Middle frontal gyrus (tissue), 1 donor: Measurements from ENCODE around the gene SREBF2.

ENCODE experiments used
- DNase-seq: peaks from one replicate; pipeline ENCODE4 v3.0.0-alpha.2; 2015; ENCODE audit warnings: low spot score; ENCODE audit errors: extremely low spot score

SREBF2 gene

GRCh38 chr22:41832553-41833368 lies at the start of gene SREBF2:
TSS of gene SREBF2 (plus strand) at chr22:41833105. CDS start at chr22:41833271, 166 bp downstream.
- peak; percentile 98 for DNase-seq

- DNase-seq = no peak
These were observed 45.6 kb upstream of the SREBF2 start for GRCh38 chr22:41787331-41787730.

GRCh38 chr22:41793871-41794270 lies 39.0 kb upstream of the SREBF2 start:
- no peak for DNase-seq

- DNase-seq = no peak
These were observed 34.2 kb upstream of the SREBF2 start for GRCh38 chr22:41798736-41799135.

GRCh38 chr22:41799486-41800347 lies 33.2 kb upstream of the SREBF2 start:
- no peak for DNase-seq

- DNase-seq = peak; percentile 85
These were observed 32.4 kb upstream of the SREBF2 start, which contains the start of gene CCDC134 for GRCh38 chr22:41800348-41801146. TSS of gene CCDC134 (plus strand) at chr22:41800679. CDS start at chr22:41808891, 8,212 bp downstream.

GRCh38 chr22:41801147-41801819 lies 31.6 kb upstream of the SREBF2 start:
- no peak for DNase-seq

DNA sequence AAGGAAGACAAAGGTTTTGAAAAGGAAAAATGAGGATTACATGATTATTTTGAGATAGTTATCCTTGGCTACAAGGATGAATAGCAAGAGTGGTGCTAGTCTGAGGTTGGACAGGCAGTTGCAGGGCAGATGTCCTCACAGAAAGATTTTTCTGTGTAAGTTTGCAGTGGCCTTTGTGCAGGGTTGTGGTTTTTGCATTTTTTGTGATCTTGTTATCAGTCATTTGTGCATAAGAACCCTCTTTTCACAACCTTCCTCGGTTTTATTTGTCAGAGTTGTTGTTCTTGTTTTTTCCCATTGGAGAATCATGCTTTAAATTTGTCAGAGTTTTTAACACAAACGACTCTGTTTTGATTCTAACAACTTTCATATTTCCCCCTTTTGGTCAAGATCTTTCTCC lies 31.0 kb upstream of the SREBF2 start:
- no peak for DNase-seq

DNA sequence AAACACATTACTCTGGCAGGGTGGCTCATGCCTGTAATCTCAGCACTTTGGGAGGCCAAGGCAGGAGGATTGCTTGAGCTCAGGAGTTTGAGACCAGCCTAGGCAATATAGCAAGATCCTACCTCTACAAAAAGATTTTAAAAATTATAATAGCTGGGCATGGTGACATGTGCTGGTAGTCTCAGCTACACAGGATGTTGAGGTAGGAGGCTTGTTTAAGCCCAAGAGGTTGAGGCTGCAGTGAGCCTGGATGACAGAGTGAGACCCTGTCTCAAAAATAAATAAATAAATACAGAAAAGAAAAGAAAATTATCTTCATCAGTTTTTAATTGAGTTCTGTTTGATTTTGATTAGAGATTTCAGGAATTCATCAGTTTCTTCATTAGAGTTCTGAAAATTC lies 27.3 kb upstream of the SREBF2 start:
- no peak for DNase-seq

- DNase-seq = no peak
These were observed 24.5 kb upstream of the SREBF2 start for GRCh38 chr22:41808400-41808799.

DNA sequence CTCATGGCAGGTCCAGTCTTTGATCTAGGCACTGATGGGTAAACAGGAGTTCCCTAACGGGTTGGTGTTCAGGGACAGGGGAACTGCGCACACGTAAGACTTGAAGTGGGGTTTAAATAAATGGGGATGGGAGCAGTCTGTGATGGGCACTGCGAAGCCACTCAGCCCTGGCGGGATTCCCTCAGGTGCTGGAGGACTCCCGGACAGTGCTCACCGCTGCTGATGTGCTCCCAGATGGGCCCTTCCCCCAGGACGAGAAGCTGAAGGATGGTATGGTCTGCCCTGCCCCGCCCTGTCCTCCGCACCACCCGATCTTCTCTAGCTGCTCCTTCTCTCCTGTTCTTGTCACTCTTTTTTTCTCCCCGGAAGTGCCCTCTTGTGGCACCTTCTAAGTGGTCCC lies 22.9 kb upstream of the SREBF2 start:
- DNase-seq = no peak

GRCh38 chr22:41812805-41813545 lies 19.9 kb upstream of the SREBF2 start:
- DNase-seq = no peak

- no peak for DNase-seq
These were observed 19.0 kb upstream of the SREBF2 start for GRCh38 chr22:41813726-41814410.

DNA sequence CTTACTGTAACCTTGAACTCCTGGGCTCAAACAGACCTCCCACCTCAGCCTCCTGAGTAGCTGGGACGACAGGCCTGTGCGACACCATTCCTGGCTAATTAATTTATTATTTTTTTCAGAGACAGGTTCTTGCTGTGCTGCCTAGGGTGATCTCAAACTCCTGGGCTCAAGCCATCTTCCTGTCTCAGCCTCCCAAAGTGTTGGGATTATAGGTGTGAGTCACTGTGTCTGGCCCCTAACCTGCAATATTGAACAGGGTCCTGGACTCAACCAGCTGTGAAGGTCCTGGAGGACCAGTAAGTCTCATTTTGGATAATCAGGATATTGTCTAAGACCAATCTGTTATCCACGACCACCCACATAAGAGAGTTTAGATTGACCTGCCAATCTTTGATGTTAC lies 17.2 kb upstream of the SREBF2 start:
- no peak for DNase-seq

DNA sequence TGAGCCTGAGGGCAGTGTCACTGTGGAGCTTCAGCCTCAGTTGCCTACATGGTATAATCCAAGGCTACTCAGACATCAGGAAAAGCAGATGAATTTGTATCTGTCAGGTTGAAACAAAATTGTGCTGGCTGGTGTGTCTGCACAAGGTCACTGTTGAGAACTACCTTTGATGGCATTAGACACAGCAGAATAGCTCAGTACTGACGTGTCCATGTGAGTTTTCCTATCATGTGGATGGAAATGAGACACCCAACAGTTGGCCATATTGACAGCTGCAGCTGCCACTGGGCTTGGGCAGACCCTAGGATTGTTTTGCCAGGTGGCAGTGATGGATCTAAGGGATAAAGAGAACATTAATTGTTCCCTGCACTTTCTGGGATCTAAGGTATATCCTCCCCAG lies 16.7 kb upstream of the SREBF2 start:
- no peak for DNase-seq

GRCh38 chr22:41816871-41817270 lies 16.0 kb upstream of the SREBF2 start:
- no peak for DNase-seq

DNA sequence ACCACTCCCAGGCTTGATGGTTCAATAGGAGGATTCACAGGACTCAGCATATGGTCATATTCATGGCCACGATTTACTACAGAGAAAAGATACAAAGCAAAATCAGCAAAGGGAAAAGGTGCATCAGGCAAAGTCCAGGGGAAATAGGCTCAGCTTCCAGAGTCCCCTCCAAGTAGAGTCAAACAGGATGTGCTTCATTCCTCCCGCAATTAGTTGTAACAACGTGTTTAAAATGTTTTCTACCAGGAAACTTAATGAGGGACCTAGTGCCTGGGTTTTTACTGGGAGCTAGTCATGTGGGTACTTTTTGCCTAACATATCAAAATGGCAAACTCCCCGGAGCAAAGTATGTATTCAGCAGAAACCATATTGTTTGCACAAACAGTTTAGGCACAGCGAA lies 14.9 kb upstream of the SREBF2 start:
- no peak for DNase-seq

DNA sequence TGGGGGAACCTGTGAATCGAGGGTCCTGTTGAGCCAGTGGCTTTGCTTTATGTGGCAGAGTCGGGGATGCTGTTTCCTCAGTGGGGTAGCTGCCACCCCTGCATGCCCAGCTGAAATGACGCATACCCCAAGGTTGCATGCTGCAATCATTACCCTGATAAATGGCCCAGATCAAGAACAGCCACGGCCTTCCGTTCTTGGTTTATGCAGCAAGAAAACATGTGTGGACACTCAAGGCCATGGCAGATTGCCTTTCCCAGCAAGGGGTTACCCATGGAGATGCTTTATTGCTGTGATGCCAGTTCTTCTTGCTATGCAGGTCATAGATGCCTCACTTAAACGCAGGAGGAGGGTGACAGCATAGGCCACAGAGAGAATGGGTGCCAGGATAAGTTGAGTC lies 14.3 kb upstream of the SREBF2 start:
- DNase-seq = no peak

DNA sequence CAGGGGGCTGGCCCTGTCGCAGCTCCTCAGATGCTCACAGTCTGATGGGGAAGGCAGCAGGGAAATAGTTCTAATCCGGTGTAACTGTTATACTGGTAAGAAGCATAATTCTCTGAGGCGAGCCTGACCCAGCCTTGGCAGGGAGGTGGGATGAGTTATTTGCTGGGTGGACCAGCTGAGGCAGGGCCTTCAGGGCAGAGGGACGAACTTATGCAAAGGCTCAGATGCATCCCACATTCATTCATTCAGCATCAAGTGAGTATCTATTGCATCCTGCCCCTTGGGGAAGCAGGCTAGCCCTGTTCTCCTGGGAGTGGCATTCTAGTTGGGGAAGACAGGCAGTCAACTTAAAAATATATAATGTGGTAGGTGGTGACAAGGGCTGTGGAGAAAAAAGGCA lies 13.6 kb upstream of the SREBF2 start:
- no peak for DNase-seq

- DNase-seq = no peak
These were observed 12.5 kb upstream of the SREBF2 start for GRCh38 chr22:41820447-41820846.
